RWPE1 (cell line): ENCODE results near the gene PRPS1L1.

Source experiments
- CTCF ChIA-PET: fragments of 350-600 bp; sonication (Branson Sonifier 250); formaldehyde crosslinking; extraction: SDS; loops from one replicate; lab custom pipeline; 2021; lab: Yijun Ruan, JAX
- POLR2A ChIA-PET: fragments of 400-600 bp; formaldehyde crosslinking; extraction: SDS; loops from one replicate; lab custom pipeline; 2020; ENCODE audit warnings: antibody characterized with exemption; ENCODE audit not compliant: low non-redundant PET; lab: Yijun Ruan, JAX
- DNase-seq: peaks from one replicate; pipeline ENCODE4 v3.0.0; 2012; ENCODE audit warnings: low spot score
- H3K27ac ChIP-seq: fragments of 450-650 bp; 2 replicates; pipeline ENCODE4 v1.5.1; 2017
- TF ChIP-seq, protein P1 (sequence below): fragments of 450-650 bp; conservative IDR thresholded peaks from 2 replicates; pipeline ENCODE4 v1.5.1; 2017; ENCODE audit warnings: low read depth, mild to moderate bottlenecking

Gene PRPS1L1

DNA sequence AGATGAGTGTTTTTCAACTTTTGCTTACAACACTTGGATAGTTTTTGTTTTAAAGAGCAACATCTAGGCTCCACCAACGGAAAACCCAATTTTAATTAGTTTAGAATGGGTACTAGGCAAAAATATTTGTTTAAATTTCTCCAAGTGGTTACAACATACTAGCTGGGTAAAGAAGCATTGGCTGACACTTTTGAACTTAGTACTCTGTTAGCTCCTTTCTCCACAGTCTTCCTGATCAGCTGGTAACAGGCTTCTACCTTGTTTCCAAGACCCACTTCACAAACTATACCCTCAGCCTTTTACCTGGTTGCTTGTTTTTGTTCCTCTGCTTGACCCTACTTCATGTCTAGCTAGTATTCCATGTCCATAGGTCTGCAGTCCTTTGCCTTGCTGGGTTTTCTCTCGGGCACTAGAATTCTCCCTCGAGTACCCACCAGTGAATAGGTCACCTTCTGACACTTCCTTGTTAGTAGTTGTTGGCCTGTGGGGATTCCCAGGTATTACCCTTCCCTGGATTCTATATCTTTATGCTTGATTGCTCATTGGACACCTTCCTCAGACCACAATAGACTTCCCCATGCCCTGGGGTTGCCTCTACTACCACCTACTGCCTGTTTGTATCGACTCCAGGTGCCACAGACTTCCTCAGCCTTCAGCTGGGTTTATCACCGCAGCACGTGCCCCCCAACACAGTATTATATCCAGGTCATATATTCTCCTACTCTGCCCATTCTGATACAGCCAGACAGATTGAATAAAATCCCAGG, 42.0 kb downstream of the PRPS1L1 start:
- no peak for DNase-seq
- CTCF ChIA-PET = no interaction called here
- TF ChIP-seq, protein P1, sequence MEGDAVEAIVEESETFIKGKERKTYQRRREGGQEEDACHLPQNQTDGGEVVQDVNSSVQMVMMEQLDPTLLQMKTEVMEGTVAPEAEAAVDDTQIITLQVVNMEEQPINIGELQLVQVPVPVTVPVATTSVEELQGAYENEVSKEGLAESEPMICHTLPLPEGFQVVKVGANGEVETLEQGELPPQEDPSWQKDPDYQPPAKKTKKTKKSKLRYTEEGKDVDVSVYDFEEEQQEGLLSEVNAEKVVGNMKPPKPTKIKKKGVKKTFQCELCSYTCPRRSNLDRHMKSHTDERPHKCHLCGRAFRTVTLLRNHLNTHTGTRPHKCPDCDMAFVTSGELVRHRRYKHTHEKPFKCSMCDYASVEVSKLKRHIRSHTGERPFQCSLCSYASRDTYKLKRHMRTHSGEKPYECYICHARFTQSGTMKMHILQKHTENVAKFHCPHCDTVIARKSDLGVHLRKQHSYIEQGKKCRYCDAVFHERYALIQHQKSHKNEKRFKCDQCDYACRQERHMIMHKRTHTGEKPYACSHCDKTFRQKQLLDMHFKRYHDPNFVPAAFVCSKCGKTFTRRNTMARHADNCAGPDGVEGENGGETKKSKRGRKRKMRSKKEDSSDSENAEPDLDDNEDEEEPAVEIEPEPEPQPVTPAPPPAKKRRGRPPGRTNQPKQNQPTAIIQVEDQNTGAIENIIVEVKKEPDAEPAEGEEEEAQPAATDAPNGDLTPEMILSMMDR = no peak
- POLR2A ChIA-PET = no interaction called here
- H3K27ac ChIP-seq = no peak overlapping the region

DNA sequence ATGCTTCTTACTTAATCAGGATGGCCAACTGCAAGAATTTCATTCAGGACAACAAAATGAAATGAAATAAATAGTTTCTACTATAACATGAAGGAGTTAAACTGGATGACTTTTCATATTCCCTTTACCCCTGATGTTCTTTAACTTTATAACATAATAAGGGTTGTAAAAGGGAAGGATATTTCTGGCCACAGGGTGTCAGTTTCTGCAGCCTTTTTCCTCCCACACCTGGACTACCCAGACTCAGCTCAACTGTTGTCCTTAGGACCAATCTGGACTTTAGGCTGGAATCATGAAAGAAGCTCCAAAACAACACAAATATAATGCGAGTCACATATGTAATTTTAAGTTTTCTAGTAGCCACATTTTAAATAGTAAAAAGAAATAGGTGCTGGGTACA, 43.4 kb downstream of the PRPS1L1 start:
- ChIA-PET POLR2A (no interaction called here), CTCF (no interaction called here)
- TF ChIP-seq, protein P1 = no peak
- DNase-seq = no peak
- H3K27ac ChIP-seq = no peak overlapping the region

DNA sequence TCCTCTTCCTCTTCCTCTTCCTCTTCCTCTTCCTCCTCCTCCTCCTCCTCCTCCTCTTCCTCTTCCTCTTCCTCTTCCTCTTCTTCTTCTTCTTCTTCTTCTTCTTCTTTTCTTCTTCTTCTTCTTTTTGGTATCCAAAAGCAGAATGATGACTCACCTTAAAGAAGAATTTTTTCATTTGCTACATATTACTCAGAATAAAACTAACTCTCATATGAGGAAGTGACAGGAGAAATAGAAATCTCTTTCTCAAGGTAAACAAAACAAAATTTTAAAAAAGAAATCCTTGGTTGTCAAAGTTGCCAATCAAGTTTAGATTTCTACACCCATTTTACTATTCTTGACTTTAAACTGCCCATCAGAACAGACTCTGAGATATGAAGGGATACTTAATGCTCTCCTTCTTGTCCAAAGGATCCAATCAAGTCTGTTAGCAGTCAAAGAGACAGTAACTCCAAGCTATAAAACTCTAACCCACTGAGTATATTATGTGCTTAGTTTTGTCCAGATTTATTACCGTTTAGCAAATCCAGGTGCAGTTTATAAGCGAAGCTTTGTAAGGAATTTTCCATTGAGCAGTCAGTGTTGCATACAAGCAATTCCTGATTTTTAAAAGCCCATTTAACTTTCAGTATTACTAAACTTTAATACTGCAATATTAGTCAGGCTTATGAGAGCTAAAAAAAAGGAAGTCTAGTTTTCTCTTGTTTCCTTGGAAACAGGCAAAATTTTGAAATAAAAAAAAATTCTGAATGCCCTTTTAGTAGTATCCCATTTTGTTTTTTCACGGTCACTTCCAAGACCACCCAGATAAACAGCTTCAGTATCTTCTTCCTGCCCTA, 44.2 kb downstream of the PRPS1L1 start:
- CTCF ChIA-PET = no interaction called here

DNA sequence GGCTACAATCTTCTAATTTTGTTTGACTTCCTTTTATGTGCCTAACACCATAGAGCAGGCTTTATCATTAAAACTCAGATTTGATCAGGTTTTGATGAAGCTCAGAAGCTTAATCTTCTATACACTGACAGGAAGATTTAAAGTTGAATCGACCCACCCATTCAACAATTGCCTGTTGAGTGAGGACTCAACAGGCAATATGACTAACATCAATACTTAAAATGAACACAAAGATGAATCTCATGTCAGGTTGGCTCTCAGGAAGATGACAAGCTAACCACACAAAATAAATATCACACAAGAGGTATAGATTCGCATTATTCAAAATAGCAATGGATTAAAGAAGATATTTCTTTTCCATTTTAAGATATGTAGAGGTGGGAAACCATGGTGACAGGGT, 50.7 kb downstream of the PRPS1L1 start:
- TF ChIP-seq, protein P1 = no peak
- DNase-seq = no peak
- no peak overlapping the region for H3K27ac ChIP-seq
- ChIA-PET POLR2A (no interaction called here), CTCF (interaction anchor here (0.6 kb wide), 2 partner anchors 371 to 372 kb away, joined by 3 to 6 read pairs; no protein-coding TSS in a partner anchor)

More for the DNA sequence above, 44.2 kb downstream of the PRPS1L1 start:
- TF ChIP-seq, protein P1 = no peak
- DNase-seq = no peak
- H3K27ac ChIP-seq = no peak overlapping the region
- POLR2A ChIA-PET = no interaction called here
